Loucy (cell line): ENCODE data around the gene COL27A1.

Experiments used
- H2AFZ ChIP-seq: fragments of 200-600 bp; sonication (generic); 2 replicates; pipeline ENCODE4 v1.6.0; 2016; ENCODE audit warnings: antibody characterized with exemption, mild to moderate bottlenecking, low read length, moderate library complexity
- H3F3A ChIP-seq: fragments of 200-600 bp; 2 replicates; pipeline ENCODE4 v1.6.0; 2016; ENCODE audit warnings: antibody characterized with exemption, low read depth, mild to moderate bottlenecking
- H3K27me3 ChIP-seq: fragments of 200-600 bp; sonication (generic); 2 replicates; pipeline ENCODE4 v1.6.1; 2014; ENCODE audit warnings: low read length, mild to moderate bottlenecking; ENCODE audit not compliant: insufficient read depth, poor library complexity, severe bottlenecking
- H3K36me3 ChIP-seq: fragments of 200-600 bp; sonication (generic); 2 replicates; pipeline ENCODE4 v1.6.1; 2016; ENCODE audit warnings: low read length; ENCODE audit not compliant: insufficient read depth
- H3K4me1 ChIP-seq: fragments of 200-600 bp; sonication (generic); 2 replicates; pipeline ENCODE4 v1.5.1; 2014; ENCODE audit warnings: low read length, mild to moderate bottlenecking; ENCODE audit not compliant: insufficient read depth, poor library complexity, severe bottlenecking
- H3K4me2 ChIP-seq: fragments of 200-600 bp; sonication (generic); 2 replicates; pipeline ENCODE4 v1.6.0; 2014; ENCODE audit warnings: antibody characterized with exemption, low read length, low read depth, mild to moderate bottlenecking; ENCODE audit not compliant: poor library complexity, severe bottlenecking
- H3K4me3 ChIP-seq: fragments of 200-600 bp; sonication (generic); 2 replicates; pipeline ENCODE4 v1.5.1; 2014; ENCODE audit warnings: low read length, mild to moderate bottlenecking, mixed read lengths; ENCODE audit not compliant: poor library complexity, severe bottlenecking
- H3K79me2 ChIP-seq: fragments of 200-600 bp; sonication (generic); 2 replicates; pipeline ENCODE4 v1.6.1; 2014; ENCODE audit warnings: low read length; ENCODE audit not compliant: insufficient read depth
- H3K9ac ChIP-seq: fragments of 200-600 bp; sonication (generic); 2 replicates; pipeline ENCODE4 v1.6.0; 2014; ENCODE audit warnings: mild to moderate bottlenecking, low read depth, low read length, moderate library complexity; ENCODE audit not compliant: poor library complexity, severe bottlenecking
- H3K9me2 ChIP-seq: fragments of 200-600 bp; sonication (generic); replicated peaks from 2 replicates; pipeline ENCODE4 v1.6.1; 2016; ENCODE audit warnings: low read depth, low read length, mixed read lengths
- H3K9me3 ChIP-seq: fragments of 200-600 bp; sonication (generic); 2 replicates; pipeline ENCODE4 v1.6.1; 2014; ENCODE audit warnings: mild to moderate bottlenecking, antibody characterized with exemption, low read length, low read depth; ENCODE audit not compliant: insufficient read depth
- H4K20me1 ChIP-seq: fragments of 200-600 bp; sonication (generic); 2 replicates; pipeline ENCODE4 v1.6.0; 2014; ENCODE audit warnings: antibody characterized with exemption, low read length, mild to moderate bottlenecking; ENCODE audit not compliant: insufficient read depth, poor library complexity, severe bottlenecking
- EZH2phosphoT487 ChIP-seq: fragments of 200-600 bp; IDR thresholded peaks from 2 replicates; pipeline ENCODE4 v1.6.1; 2018; ENCODE audit warnings: antibody characterized with exemption, mild to moderate bottlenecking, moderate library complexity, borderline replicate concordance
- TF ChIP-seq, protein P1 (sequence below): fragments of 200-600 bp; sonication (generic); conservative IDR thresholded peaks from 2 replicates; pipeline ENCODE4 v1.5.1; 2014; ENCODE audit warnings: mild to moderate bottlenecking, antibody characterized with exemption, low read length

The COL27A1 gene

GRCh38 chr9:114167591-114168091, 12.3 kb downstream of the COL27A1 start:
- Histone ChIP-seq H3K4me1 (no peaks in the 10 kb centered on the region), H3K36me3 (no peaks in the 10 kb centered on the region), H3K4me3 (no peak overlapping the region), H3K9me3 (no peaks in the 10 kb centered on the region), H4K20me1 (no peaks in the 10 kb centered on the region), H3F3A (no peaks in the 10 kb centered on the region), H3K4me2 (no peak overlapping the region), H3K9ac (no peak overlapping the region), H3K27me3 (no peaks in the 10 kb centered on the region), H3K9me2 (no peaks in the 10 kb centered on the region), H3K79me2 (no peaks in the 10 kb centered on the region), H2AFZ (no peak overlapping the region)
- no peak for TF ChIP-seq EZH2phosphoT487
- TF ChIP-seq, protein P1, sequence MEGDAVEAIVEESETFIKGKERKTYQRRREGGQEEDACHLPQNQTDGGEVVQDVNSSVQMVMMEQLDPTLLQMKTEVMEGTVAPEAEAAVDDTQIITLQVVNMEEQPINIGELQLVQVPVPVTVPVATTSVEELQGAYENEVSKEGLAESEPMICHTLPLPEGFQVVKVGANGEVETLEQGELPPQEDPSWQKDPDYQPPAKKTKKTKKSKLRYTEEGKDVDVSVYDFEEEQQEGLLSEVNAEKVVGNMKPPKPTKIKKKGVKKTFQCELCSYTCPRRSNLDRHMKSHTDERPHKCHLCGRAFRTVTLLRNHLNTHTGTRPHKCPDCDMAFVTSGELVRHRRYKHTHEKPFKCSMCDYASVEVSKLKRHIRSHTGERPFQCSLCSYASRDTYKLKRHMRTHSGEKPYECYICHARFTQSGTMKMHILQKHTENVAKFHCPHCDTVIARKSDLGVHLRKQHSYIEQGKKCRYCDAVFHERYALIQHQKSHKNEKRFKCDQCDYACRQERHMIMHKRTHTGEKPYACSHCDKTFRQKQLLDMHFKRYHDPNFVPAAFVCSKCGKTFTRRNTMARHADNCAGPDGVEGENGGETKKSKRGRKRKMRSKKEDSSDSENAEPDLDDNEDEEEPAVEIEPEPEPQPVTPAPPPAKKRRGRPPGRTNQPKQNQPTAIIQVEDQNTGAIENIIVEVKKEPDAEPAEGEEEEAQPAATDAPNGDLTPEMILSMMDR = no peak

- no peaks in the 10 kb centered on the region for H3K27me3 ChIP-seq
- H3K9ac ChIP-seq = no peak overlapping the region
- no peaks in the 10 kb centered on the region for H3K79me2 ChIP-seq
- H3K4me1 ChIP-seq = no peaks in the 10 kb centered on the region
- H3K36me3 ChIP-seq = no peaks in the 10 kb centered on the region
- no peaks in the 10 kb centered on the region for H3K9me3 ChIP-seq
- H2AFZ ChIP-seq = no peak overlapping the region
- no peak for TF ChIP-seq EZH2phosphoT487
- TF ChIP-seq, protein P1 = no peak
- H3K9me2 ChIP-seq = no peaks in the 10 kb centered on the region
- H3K4me2 ChIP-seq = no peak overlapping the region
- no peaks in the 10 kb centered on the region for H4K20me1 ChIP-seq
- H3K4me3 ChIP-seq = no peak overlapping the region
- H3F3A ChIP-seq = no peaks in the 10 kb centered on the region
Observed at GRCh38 chr9:114168281-114169028, 13.1 kb downstream of the COL27A1 start.

DNA sequence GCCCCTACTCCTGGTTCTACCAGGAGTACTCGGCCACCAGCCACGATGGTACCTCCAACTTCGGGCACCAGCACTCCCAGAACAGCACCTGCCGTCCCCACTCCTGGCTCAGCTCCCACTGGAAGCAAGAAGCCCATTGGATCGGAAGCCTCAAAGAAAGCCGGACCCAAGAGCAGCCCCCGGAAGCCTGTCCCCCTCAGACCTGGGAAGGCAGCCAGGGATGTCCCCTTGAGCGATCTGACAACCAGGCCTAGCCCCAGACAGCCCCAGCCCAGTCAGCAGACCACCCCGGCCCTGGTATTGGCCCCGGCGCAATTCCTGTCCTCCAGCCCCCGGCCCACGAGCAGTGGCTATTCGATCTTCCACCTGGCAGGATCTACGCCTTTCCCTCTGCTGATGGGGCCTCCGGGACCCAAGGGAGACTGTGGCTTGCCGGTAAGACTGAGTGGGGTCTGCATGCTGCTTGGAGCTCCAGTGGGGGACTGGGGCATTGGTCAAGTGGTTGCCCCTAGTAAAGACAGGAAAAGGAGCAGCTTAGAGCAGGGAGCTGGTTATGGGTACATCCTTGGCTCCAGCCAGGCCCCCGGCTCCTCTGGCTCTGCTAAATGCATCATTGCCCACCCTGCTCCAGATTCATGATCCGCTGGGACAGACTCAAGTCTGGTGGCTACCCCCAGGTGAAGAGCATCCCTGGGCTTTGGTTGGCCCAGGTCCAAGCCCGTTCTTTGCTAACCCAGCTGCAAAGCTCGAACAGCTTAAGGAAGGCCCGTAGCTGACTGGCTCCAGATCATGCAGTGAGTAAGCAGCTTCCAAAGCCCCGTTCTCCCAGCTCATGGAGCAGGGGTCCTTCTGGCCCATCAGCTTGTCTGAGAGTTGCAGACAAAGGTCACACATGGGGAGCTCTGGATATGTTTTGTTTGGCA, 14.0 kb downstream of the COL27A1 start:
- H3K4me2 ChIP-seq = no peak overlapping the region
- H3K79me2 ChIP-seq = no peaks in the 10 kb centered on the region
- no peak overlapping the region for H3K4me3 ChIP-seq
- no peaks in the 10 kb centered on the region for H3F3A ChIP-seq
- no peaks in the 10 kb centered on the region for H4K20me1 ChIP-seq
- H2AFZ ChIP-seq = no peak overlapping the region
- no peaks in the 10 kb centered on the region for H3K4me1 ChIP-seq
- TF ChIP-seq, protein P1 = no peak
- no peak for TF ChIP-seq EZH2phosphoT487
- H3K36me3 ChIP-seq = no peaks in the 10 kb centered on the region
- no peaks in the 10 kb centered on the region for H3K9me2 ChIP-seq
- H3K9me3 ChIP-seq = no peaks in the 10 kb centered on the region
- no peak overlapping the region for H3K9ac ChIP-seq
- H3K27me3 ChIP-seq = no peaks in the 10 kb centered on the region
